ENCODE measurements around the gene SPRY2.
A peak's percentile ranks its signal among the peaks of the same experiment; 100 is the strongest.

Gene SPRY2, protein sequence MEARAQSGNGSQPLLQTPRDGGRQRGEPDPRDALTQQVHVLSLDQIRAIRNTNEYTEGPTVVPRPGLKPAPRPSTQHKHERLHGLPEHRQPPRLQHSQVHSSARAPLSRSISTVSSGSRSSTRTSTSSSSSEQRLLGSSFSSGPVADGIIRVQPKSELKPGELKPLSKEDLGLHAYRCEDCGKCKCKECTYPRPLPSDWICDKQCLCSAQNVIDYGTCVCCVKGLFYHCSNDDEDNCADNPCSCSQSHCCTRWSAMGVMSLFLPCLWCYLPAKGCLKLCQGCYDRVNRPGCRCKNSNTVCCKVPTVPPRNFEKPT

GRCh38 chr13:80341101-80341755 lies at the start of gene SPRY2:
SPRY2 (minus strand) TSS chr13:80341126; CDS start chr13:80337705, 3,421 bp downstream.
- peak within 1 kb of the TSS; percentile 81 for H3K9ac ChIP-seq (ENCODE audit: low read depth, low read length)
- H3K36me3 ChIP-seq (ENCODE audit: control insufficient read depth, insufficient read depth, low read length), result peaks cover 12% of the 10 kb centered on the region
- peaks cover 7% of the 10 kb centered on the region for H3K27me3 ChIP-seq (ENCODE audit: control insufficient read depth, insufficient read depth, low read length)
- peaks cover 21% of the 10 kb centered on the region for H3K4me1 ChIP-seq (ENCODE audit: control insufficient read depth, insufficient read depth, low read length)
- H3K4me3 ChIP-seq (ENCODE audit: low read depth, low read length), result peak within 1 kb of the TSS; percentile 99
- no peaks in the 10 kb centered on the region for H3K9me3 ChIP-seq (ENCODE audit: control insufficient read depth, insufficient read depth, low read length)

- H3K9ac ChIP-seq (ENCODE audit: low read depth, low read length), result no peak overlapping the region
- no peaks in the 10 kb centered on the region for H3K27me3 ChIP-seq (ENCODE audit: control insufficient read depth, insufficient read depth, low read length)
- no peaks in the 10 kb centered on the region for H3K36me3 ChIP-seq (ENCODE audit: control insufficient read depth, insufficient read depth, low read length)
- H3K4me3 ChIP-seq (ENCODE audit: low read depth, low read length), result no peak overlapping the region
- no peaks in the 10 kb centered on the region for H3K4me1 ChIP-seq (ENCODE audit: control insufficient read depth, insufficient read depth, low read length)
- H3K9me3 ChIP-seq (ENCODE audit: control insufficient read depth, insufficient read depth, low read length), result no peaks in the 10 kb centered on the region
These were observed 49.4 kb upstream of the SPRY2 start for GRCh38 chr13:80390338-80390737.

DNA sequence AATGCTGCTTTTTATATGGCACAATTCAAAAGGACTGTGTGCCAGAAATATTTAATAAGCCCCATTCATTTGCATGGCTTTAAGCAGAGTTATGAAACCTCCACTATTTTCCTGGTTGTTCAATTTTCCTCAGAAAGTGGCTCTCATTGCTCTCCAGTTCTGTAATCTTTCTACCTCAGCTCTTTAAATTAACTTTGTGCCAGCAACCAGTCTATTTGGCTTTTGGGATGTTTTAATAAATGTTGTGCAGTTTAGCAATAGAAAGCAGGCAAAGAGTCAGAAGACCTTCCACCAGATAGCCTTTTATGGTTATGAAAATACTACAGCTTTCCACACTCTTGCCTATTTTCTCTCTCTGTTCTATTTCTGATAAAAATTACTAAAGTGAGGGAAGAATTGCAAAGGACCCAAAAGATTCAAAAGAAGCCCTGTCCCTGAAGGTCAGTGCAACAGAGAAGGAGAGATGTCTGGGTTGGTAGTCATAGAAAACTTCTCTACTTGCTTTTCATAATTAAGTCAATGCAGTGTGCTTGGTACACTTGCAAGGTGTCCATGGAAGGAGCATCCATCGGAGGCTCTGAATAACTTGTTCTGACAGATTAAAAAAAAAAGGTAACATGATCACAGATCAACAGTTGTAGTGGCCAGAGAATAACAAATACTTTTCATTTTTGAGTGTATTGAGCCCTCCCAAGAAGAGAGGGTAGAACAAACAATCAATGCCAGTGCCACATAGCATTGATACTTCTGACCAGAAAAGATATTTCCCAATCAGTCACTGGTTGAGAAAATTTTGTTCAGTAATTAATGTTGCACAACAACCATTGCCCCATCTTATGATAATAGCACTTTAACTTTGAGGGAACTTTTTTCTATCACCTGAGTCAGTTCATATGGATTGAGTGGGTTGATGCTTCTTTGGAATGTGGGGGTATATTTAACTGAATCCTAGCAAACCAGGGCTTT lies 48.4 kb upstream of the SPRY2 start:
- Histone ChIP-seq H3K4me3 (ENCODE audit: low read depth, low read length) (no peak overlapping the region), H3K9ac (ENCODE audit: low read depth, low read length) (no peak overlapping the region), H3K9me3 (ENCODE audit: control insufficient read depth, insufficient read depth, low read length) (no peaks in the 10 kb centered on the region), H3K4me1 (ENCODE audit: control insufficient read depth, insufficient read depth, low read length) (no peaks in the 10 kb centered on the region), H3K27me3 (ENCODE audit: control insufficient read depth, insufficient read depth, low read length) (no peaks in the 10 kb centered on the region), H3K36me3 (ENCODE audit: control insufficient read depth, insufficient read depth, low read length) (no peaks in the 10 kb centered on the region)

GRCh38 chr13:80388506-80388905 lies 47.6 kb upstream of the SPRY2 start:
- H3K9ac ChIP-seq (ENCODE audit: low read depth, low read length), result no peak overlapping the region
- no peaks in the 10 kb centered on the region for H3K4me1 ChIP-seq (ENCODE audit: control insufficient read depth, insufficient read depth, low read length)
- H3K27me3 ChIP-seq (ENCODE audit: control insufficient read depth, insufficient read depth, low read length), result no peaks in the 10 kb centered on the region
- H3K4me3 ChIP-seq (ENCODE audit: low read depth, low read length), result no peak overlapping the region
- no peaks in the 10 kb centered on the region for H3K9me3 ChIP-seq (ENCODE audit: control insufficient read depth, insufficient read depth, low read length)
- H3K36me3 ChIP-seq (ENCODE audit: control insufficient read depth, insufficient read depth, low read length), result no peaks in the 10 kb centered on the region

GRCh38 chr13:80386592-80386991 lies 45.7 kb upstream of the SPRY2 start:
- Histone ChIP-seq H3K9me3 (ENCODE audit: control insufficient read depth, insufficient read depth, low read length) (no peaks in the 10 kb centered on the region), H3K27me3 (ENCODE audit: control insufficient read depth, insufficient read depth, low read length) (no peaks in the 10 kb centered on the region), H3K4me3 (ENCODE audit: low read depth, low read length) (no peak overlapping the region), H3K4me1 (ENCODE audit: control insufficient read depth, insufficient read depth, low read length) (no peaks in the 10 kb centered on the region), H3K36me3 (ENCODE audit: control insufficient read depth, insufficient read depth, low read length) (no peaks in the 10 kb centered on the region), H3K9ac (ENCODE audit: low read depth, low read length) (no peak overlapping the region)

GRCh38 chr13:80386002-80386401 lies 45.1 kb upstream of the SPRY2 start:
- no peaks in the 10 kb centered on the region for H3K4me1 ChIP-seq (ENCODE audit: control insufficient read depth, insufficient read depth, low read length)
- H3K27me3 ChIP-seq (ENCODE audit: control insufficient read depth, insufficient read depth, low read length), result no peaks in the 10 kb centered on the region
- H3K4me3 ChIP-seq (ENCODE audit: low read depth, low read length), result no peak overlapping the region
- H3K9ac ChIP-seq (ENCODE audit: low read depth, low read length), result no peak overlapping the region
- H3K36me3 ChIP-seq (ENCODE audit: control insufficient read depth, insufficient read depth, low read length), result no peaks in the 10 kb centered on the region
- H3K9me3 ChIP-seq (ENCODE audit: control insufficient read depth, insufficient read depth, low read length), result no peaks in the 10 kb centered on the region

DNA sequence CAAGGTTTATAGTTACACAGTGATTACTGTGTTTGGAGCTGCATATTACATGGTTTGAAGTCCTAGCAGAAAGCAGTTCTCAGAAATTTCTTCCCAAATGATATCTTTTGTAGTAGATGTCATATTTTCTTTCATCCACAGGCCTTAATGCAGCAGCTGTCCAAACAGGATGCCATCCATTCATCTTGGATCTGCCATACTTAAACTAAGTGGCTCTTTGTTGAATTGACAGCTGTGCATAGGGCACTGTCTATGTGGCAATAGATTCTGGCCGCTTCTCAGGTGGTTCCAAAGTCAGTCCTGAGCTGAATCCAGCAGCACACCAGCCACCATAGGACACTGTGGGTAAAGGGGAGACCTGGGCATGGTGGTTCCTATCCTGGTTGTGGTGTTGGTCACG lies 41.6 kb upstream of the SPRY2 start:
- Histone ChIP-seq H3K9me3 (ENCODE audit: control insufficient read depth, insufficient read depth, low read length) (no peaks in the 10 kb centered on the region), H3K36me3 (ENCODE audit: control insufficient read depth, insufficient read depth, low read length) (no peaks in the 10 kb centered on the region), H3K27me3 (ENCODE audit: control insufficient read depth, insufficient read depth, low read length) (no peaks in the 10 kb centered on the region), H3K4me1 (ENCODE audit: control insufficient read depth, insufficient read depth, low read length) (no peaks in the 10 kb centered on the region), H3K4me3 (ENCODE audit: low read depth, low read length) (no peak overlapping the region), H3K9ac (ENCODE audit: low read depth, low read length) (no peak overlapping the region)

DNA sequence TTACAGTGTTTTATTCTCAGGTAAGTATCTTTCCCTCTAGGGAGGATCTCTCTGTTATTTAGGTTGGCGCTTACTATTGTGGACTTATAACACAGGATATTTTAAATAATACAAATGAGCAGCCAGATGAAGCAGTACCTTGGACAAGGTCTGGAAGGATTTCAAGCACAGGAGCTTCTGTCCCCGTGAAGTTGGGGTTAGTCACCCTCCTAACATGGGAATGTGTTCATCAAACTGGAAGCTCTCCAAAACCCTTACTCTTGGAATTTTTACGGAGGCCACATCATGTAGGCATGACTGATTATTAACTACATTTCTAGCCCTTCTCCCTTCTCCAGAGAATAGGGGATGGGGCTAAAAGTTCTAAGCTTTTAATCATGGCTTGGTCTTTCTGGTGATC lies 38.3 kb upstream of the SPRY2 start:
- H3K9ac ChIP-seq (ENCODE audit: low read depth, low read length), result no peak overlapping the region
- no peak overlapping the region for H3K4me3 ChIP-seq (ENCODE audit: low read depth, low read length)
- no peaks in the 10 kb centered on the region for H3K9me3 ChIP-seq (ENCODE audit: control insufficient read depth, insufficient read depth, low read length)
- H3K4me1 ChIP-seq (ENCODE audit: control insufficient read depth, insufficient read depth, low read length), result no peaks in the 10 kb centered on the region
- H3K27me3 ChIP-seq (ENCODE audit: control insufficient read depth, insufficient read depth, low read length), result no peaks in the 10 kb centered on the region
- H3K36me3 ChIP-seq (ENCODE audit: control insufficient read depth, insufficient read depth, low read length), result no peaks in the 10 kb centered on the region

- Histone ChIP-seq H3K9ac (ENCODE audit: low read depth, low read length) (no peak overlapping the region), H3K36me3 (ENCODE audit: control insufficient read depth, insufficient read depth, low read length) (no peaks in the 10 kb centered on the region), H3K4me3 (ENCODE audit: low read depth, low read length) (no peak overlapping the region), H3K27me3 (ENCODE audit: control insufficient read depth, insufficient read depth, low read length) (no peaks in the 10 kb centered on the region), H3K9me3 (ENCODE audit: control insufficient read depth, insufficient read depth, low read length) (no peaks in the 10 kb centered on the region), H3K4me1 (ENCODE audit: control insufficient read depth, insufficient read depth, low read length) (no peaks in the 10 kb centered on the region)
These were observed 35.6 kb upstream of the SPRY2 start for GRCh38 chr13:80376554-80376953.

DNA sequence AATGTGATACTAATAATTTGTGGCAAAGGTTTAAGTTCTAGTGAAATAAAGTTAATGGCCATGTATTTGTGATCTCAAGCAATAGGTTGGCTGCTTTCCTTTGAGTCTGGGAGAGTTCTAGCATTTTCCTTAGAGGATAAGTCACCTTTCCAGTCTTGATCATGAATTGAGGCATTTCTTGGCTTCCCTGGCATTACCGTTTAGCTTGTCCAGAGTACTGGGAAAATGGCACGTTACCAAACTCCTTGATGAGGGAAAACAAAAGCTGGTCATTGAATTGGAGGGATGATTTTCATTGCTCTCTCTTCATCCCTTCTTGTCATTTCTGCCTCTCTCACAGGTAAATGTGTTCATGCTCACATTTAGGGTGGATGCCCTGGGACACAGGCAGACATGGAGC lies 34.0 kb upstream of the SPRY2 start:
- Histone ChIP-seq H3K36me3 (ENCODE audit: control insufficient read depth, insufficient read depth, low read length) (no peaks in the 10 kb centered on the region), H3K9me3 (ENCODE audit: control insufficient read depth, insufficient read depth, low read length) (no peaks in the 10 kb centered on the region), H3K9ac (ENCODE audit: low read depth, low read length) (no peak overlapping the region), H3K4me1 (ENCODE audit: control insufficient read depth, insufficient read depth, low read length) (no peaks in the 10 kb centered on the region), H3K27me3 (ENCODE audit: control insufficient read depth, insufficient read depth, low read length) (no peaks in the 10 kb centered on the region), H3K4me3 (ENCODE audit: low read depth, low read length) (no peak overlapping the region)

DNA sequence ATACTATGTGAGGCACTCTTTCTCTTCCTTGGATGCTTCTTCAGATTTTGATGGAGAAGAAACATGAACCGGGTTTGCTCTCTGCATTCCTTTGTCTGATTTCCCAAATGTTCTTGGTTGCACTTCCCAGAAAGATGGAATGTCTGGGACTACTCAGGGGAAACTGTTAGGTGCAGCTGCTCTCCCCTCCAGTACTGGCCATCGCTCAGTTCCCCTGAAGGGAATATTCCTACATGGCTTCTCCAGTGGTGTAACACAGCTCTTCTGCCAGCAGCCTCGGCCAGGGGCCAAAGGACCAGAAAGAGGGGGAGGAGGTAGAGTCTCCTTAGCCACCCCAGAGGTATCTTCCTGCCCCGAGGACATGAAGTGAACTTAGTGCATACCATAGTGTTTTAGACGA lies 33.5 kb upstream of the SPRY2 start:
- no peaks in the 10 kb centered on the region for H3K4me1 ChIP-seq (ENCODE audit: control insufficient read depth, insufficient read depth, low read length)
- no peaks in the 10 kb centered on the region for H3K9me3 ChIP-seq (ENCODE audit: control insufficient read depth, insufficient read depth, low read length)
- no peaks in the 10 kb centered on the region for H3K36me3 ChIP-seq (ENCODE audit: control insufficient read depth, insufficient read depth, low read length)
- H3K4me3 ChIP-seq (ENCODE audit: low read depth, low read length), result no peak overlapping the region
- H3K9ac ChIP-seq (ENCODE audit: low read depth, low read length), result no peak overlapping the region
- H3K27me3 ChIP-seq (ENCODE audit: control insufficient read depth, insufficient read depth, low read length), result no peaks in the 10 kb centered on the region

Data from iPS-15b (cell line).